GM21423 (cell line): ENCODE data around the gene HSD17B8.
"Not testable (repeated sequence)": the region's sequence is repeated elsewhere in the genome, so short reads cannot be mapped to it uniquely, and the experiment has no call there.

Experiments
- ATAC-seq: cut with Tn5 transposase; IDR thresholded peaks from one replicate; pipeline ENCODE4 v1.9.1; 2021; ENCODE audit warnings: mild to moderate bottlenecking, moderate library complexity; ENCODE audit not compliant: unreplicated experiment

The HSD17B8 gene

GRCh38 chr6:33205191-33206026 lies 954 bp downstream of the HSD17B8 start:
- no peak for ATAC-seq

- ATAC-seq, result no peak
Measured at GRCh38 chr6:33206027-33206863, 1.8 kb downstream of the HSD17B8 start.

GRCh38 chr6:33206864-33207551 lies 2.6 kb downstream of the HSD17B8 start:
- no peak for ATAC-seq

GRCh38 chr6:33207552-33208090 lies 3.2 kb downstream of the HSD17B8 start:
- ATAC-seq, result no peak

GRCh38 chr6:33208091-33208967 lies 3.9 kb downstream of the HSD17B8 start, which contains the start of gene RING1:
Gene RING1 (plus strand): TSS chr6:33208500. CDS start chr6:33208823, 323 bp downstream.
- peak; percentile 34 for ATAC-seq

GRCh38 chr6:33209856-33210255 lies 5.4 kb downstream of the HSD17B8 start:
- no peak for ATAC-seq

GRCh38 chr6:33211136-33211535 lies 6.7 kb downstream of the HSD17B8 start:
- no peak for ATAC-seq

GRCh38 chr6:33211666-33212422 lies 7.4 kb downstream of the HSD17B8 start:
- ATAC-seq, result no peak

GRCh38 chr6:33212857-33213165 lies 8.4 kb downstream of the HSD17B8 start:
- ATAC-seq, result no peak

- ATAC-seq, result no peak
Measured at GRCh38 chr6:33213166-33213988, 8.9 kb downstream of the HSD17B8 start.

GRCh38 chr6:33213989-33214335 lies 9.5 kb downstream of the HSD17B8 start:
- no peak for ATAC-seq

- ATAC-seq, result no peak
Measured at GRCh38 chr6:33215271-33216116, 11.0 kb downstream of the HSD17B8 start.

GRCh38 chr6:33216117-33216649 lies 11.7 kb downstream of the HSD17B8 start:
- no peak for ATAC-seq

GRCh38 chr6:33217246-33217645 lies 12.8 kb downstream of the HSD17B8 start:
- ATAC-seq, result no peak

- no peak for ATAC-seq
Measured at GRCh38 chr6:33217681-33218080, 13.2 kb downstream of the HSD17B8 start.

GRCh38 chr6:33226503-33227120 lies 22.2 kb downstream of the HSD17B8 start:
- ATAC-seq, result not testable (repeated sequence)

- no peak for ATAC-seq
Measured at GRCh38 chr6:33235221-33235634, 30.8 kb downstream of the HSD17B8 start.
